BJ (cell line): Measurements from ENCODE around the gene CKAP2L. TPM values are rescaled to one million over a fixed set of nuclear protein-coding genes. Genes with fewer than 3 reads are reported as not detected.

Experiments used
- CTCF ChIA-PET: fragments of 350-600 bp; formaldehyde crosslinking; extraction: SDS; loops from one replicate; lab custom pipeline; 2021; ENCODE audit warnings: antibody characterized with exemption, inconsistent platforms; lab: Yijun Ruan, JAX
- POLR2A ChIA-PET: fragments of 300-600 bp; sonication (Branson Sonifier 250); formaldehyde crosslinking; extraction: SDS; loops from one replicate; lab custom pipeline; 2021; ENCODE audit warnings: antibody characterized with exemption; lab: Charles Lee
- DNase-seq: peaks from one replicate; pipeline ENCODE4 v3.0.0-alpha.2; 2011; ENCODE audit warnings: low read depth
- H3K27me3 ChIP-seq: 2 replicates; pipeline ENCODE4 v1.6.0; 2011; ENCODE audit warnings: low read length; ENCODE audit not compliant: control insufficient read depth, insufficient read depth
- H3K36me3 ChIP-seq: 2 replicates; pipeline ENCODE4 v1.5.1; 2011; ENCODE audit warnings: low read length; ENCODE audit not compliant: control insufficient read depth, insufficient read depth
- H3K4me3 ChIP-seq: 2 replicates; pipeline ENCODE4 v1.5.1; 2011; ENCODE audit warnings: low read depth, mild to moderate bottlenecking, control low read depth, low read length
- CTCF ChIP-seq: IDR thresholded peaks from 2 replicates; pipeline ENCODE4 v1.5.1; 2011; ENCODE audit warnings: low read depth, mild to moderate bottlenecking, control low read depth, inconsistent platforms, low read length, moderate library complexity; ENCODE audit not compliant: insufficient read depth
- polyA plus RNA-seq: library from polyadenylated mRNA; depleted of rRNA; stranded (reverse); fragments of >200 nt; gene quantifications from 2 replicates; pipeline ENCODE4 v1.2.3, GENCODE V29; 2011

The CKAP2L gene
- polyA plus RNA-seq, 1 experiment, result 3.3 TPM

DNA sequence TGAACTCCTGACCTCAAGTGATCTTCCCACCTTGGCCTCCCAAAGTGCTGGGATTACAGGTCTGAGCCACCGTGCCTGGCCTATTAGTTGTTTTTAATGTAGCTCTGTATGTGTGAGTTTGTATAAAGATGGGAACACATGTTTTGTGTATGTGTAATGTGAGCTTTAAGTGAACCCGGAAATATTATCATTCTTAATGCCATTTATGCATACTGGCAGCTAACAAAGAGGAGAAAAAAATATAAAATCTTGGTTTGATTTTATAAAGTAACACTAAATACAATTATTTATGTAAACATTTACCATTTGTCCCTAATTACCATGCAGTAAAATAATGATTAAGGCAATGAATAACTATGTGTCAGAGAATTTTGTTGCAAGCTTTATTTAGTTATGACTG lies 9.1 kb upstream of the CKAP2L start:
- no peak overlapping the region for H3K4me3 ChIP-seq
- H3K36me3 ChIP-seq, result no peaks in the 10 kb centered on the region
- no peak for DNase-seq
- ChIA-PET CTCF (interaction anchor here (0.9 to 1.1 kb wide), 2 partner anchors 12 to 23 kb away, joined by 3 to 5 read pairs; no protein-coding TSS in a partner anchor), POLR2A (no interaction called here)
- no peaks in the 10 kb centered on the region for H3K27me3 ChIP-seq
- no peak for TF ChIP-seq CTCF

DNA sequence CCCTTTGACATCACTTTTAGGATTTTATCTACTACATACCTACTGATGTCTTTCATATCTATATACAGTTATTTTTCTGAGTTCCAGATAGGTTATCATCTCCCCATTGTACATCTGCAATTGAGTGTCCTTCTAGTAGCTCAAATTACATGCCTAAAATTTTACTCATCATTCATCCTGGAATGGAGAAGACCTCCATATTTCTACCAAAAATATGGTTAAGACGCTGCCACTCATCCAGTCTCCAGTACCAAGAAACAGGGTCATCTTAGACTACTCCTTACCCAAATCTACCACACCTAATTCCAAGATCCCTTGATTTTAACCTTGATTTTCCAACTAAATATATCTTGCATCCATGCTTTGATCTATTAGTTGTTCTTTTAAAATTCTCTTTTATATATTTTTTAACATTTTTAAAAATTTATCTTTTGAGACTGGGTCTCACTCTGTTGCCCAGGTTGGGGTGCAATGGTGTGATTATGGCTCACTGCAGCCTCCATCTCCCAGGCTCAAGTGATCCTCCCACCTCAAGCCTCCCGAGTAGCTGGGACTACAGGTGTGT lies 8.6 kb upstream of the CKAP2L start:
- H3K27me3 ChIP-seq, result no peaks in the 10 kb centered on the region
- POLR2A ChIA-PET, result no interaction called here
- CTCF ChIA-PET, result interaction anchor here (1.1 kb wide), 1 partner anchor 23 kb away, joined by 3 read pairs; no protein-coding TSS in a partner anchor
- no peak for TF ChIP-seq CTCF
- H3K4me3 ChIP-seq, result no peak overlapping the region
- H3K36me3 ChIP-seq, result no peaks in the 10 kb centered on the region
- DNase-seq, result no peak

GRCh38 chr2:112772322-112772721 lies 7.9 kb upstream of the CKAP2L start:
- no peak for DNase-seq
- H3K36me3 ChIP-seq, result no peaks in the 10 kb centered on the region
- H3K4me3 ChIP-seq, result no peak overlapping the region
- ChIA-PET CTCF (interaction anchor here (1.1 to 1.2 kb wide), 2 partner anchors 16 to 22 kb away, joined by 3 to 4 read pairs; no protein-coding TSS in a partner anchor), POLR2A (no interaction called here)
- no peaks in the 10 kb centered on the region for H3K27me3 ChIP-seq
- TF ChIP-seq CTCF, result no peak

- POLR2A ChIA-PET, result no interaction called here
- peak; percentile 65 for DNase-seq
- TF ChIP-seq CTCF, result peak; percentile 54
- H3K27me3 ChIP-seq, result no peaks in the 10 kb centered on the region
- no peaks in the 10 kb centered on the region for H3K36me3 ChIP-seq
- H3K4me3 ChIP-seq, result no peak overlapping the region
- CTCF ChIA-PET, result interaction anchor here (0.8 to 3.6 kb wide), 6 partner anchors 17 to 173 kb away, joined by 3 to 10 read pairs (median 4); no protein-coding TSS in a partner anchor
Measured at GRCh38 chr2:112768432-112768831, 4.0 kb upstream of the CKAP2L start.

GRCh38 chr2:112767693-112768330 lies 3.4 kb upstream of the CKAP2L start:
- Histone ChIP-seq H3K36me3 (no peaks in the 10 kb centered on the region), H3K4me3 (no peak overlapping the region), H3K27me3 (no peaks in the 10 kb centered on the region)
- no peak for TF ChIP-seq CTCF
- POLR2A ChIA-PET, result no interaction called here
- CTCF ChIA-PET, result interaction anchor here (0.8 to 3.6 kb wide), 4 partner anchors 16 to 173 kb away, joined by 3 to 10 read pairs (median 4); no protein-coding TSS in a partner anchor
- DNase-seq, result no peak
